ENCODE measurements around the gene LOXL3. TPM values are rescaled to one million over a fixed set of nuclear protein-coding genes. Genes with fewer than 3 reads are reported as not detected.

Gene LOXL3
- total and polyA plus RNA-seq, 2 of the 8 experiments (the other 6 are each of a cell fraction or from before 2014, with no cell fraction given), result 22.4 to 27.2 TPM

GRCh38 chr2:74498500-74499266 lies 55.1 kb downstream of the LOXL3 start:
- FAIRE-seq, result no peak
- ChIA-PET CTCF (ENCODE audit: partially characterized antibody) (interaction anchor here (0.6 to 5.1 kb wide), 7 partner anchors 11 to 90 kb away, joined by 3 to 24 read pairs (median 8); partner anchors contain the start of genes CCDC142 and TTC31), POLR2A (ENCODE audit: partially characterized antibody) (interaction anchor here (0.7 to 9.4 kb wide), 16 partner anchors 8 to 86 kb away, joined by 3 to 73 read pairs (median 5); partner anchors contain the start of genes AUP1, CCDC142, DQX1 and HTRA2)
- no peak for TF ChIP-seq HDAC2 (IDR thresholded peaks at IDR 0.05; ENCODE audit: borderline replicate concordance in 1 of 2, low read depth in 2 of 2, low read length in 2 of 2)
- peak; percentile 17 for TF ChIP-seq TAF7 (optimal IDR thresholded peaks at IDR 0.05; ENCODE audit: borderline replicate concordance, low read depth, low read length)
- peak; percentile 46 for TF ChIP-seq ASH2L (IDR thresholded peaks at IDR 0.05; ENCODE audit: low read length)
- peak; percentile 71 for TF ChIP-seq RNF2 (IDR thresholded peaks at IDR 0.05; ENCODE audit: borderline replicate concordance, low read depth, low read length, missing control alignments, poor library complexity, severe bottlenecking)
- 0 out of 2 replicates have a peak, but pooled peaks have one; percentile 22 for TF ChIP-seq POLR2AphosphoS5 (IDR thresholded peaks at IDR 0.05; ENCODE audit: low read depth, low read length)
- TF ChIP-seq CHD2 (IDR thresholded peaks at IDR 0.05; ENCODE audit: low read length), result peak; percentile 52
- TF ChIP-seq MAX (IDR thresholded peaks at IDR 0.05), result peak; percentile 87
- no peak for TF ChIP-seq RBBP5 (IDR thresholded peaks at IDR 0.05; ENCODE audit: borderline replicate concordance, low read depth, low read length)
- peak; percentile 78 for TF ChIP-seq E2F6 (IDR thresholded peaks at IDR 0.05)

More at GRCh38 chr2:74498500-74499266, 55.1 kb downstream of the LOXL3 start:
- Histone ChIP-seq H2BK20ac (ENCODE audit: low read length) (peak overlapping the region; percentile 48), H3K36me3 (ENCODE audit: control insufficient read depth in 2 of 4, insufficient read depth in 4 of 4, low read length in 3 of 4) (no peaks in the 10 kb centered on the region; a peak in 1 of 8 replicates), H3K4me3 (ENCODE audit: extremely low read depth in 1 of 4, insufficient read depth in 2 of 4, low read depth in 3 of 4, low read length in 4 of 4) (peak overlapping the region; percentile 20 to 57 (median 46); a peak in 7 of 8 replicates), H3K56ac (replicated peaks; ENCODE audit: insufficient read length, low read depth, low read length) (no peak overlapping the region), H3K9ac (replicated peaks in 1 of 4; ENCODE audit: extremely low read depth in 1 of 4, low read depth in 3 of 4, low read length in 3 of 4) (no peak overlapping the region), H3K18ac (ENCODE audit: extremely low read depth, low read length) (peak overlapping the region; percentile 96), H4K8ac (ENCODE audit: extremely low read depth, insufficient read depth, low read length) (peak overlapping the region; percentile 90), H3K23ac (ENCODE audit: insufficient read length) (no peak overlapping the region), H2AK5ac (ENCODE audit: low read depth, low read length) (no peak overlapping the region), H4K91ac (replicated peaks; ENCODE audit: insufficient read length, low read length) (peak overlapping the region; percentile 62), H3K23me2 (ENCODE audit: low read depth, low read length) (peaks cover 32% of the 10 kb centered on the region; the same call in 1 of the 2 replicates), H2AFZ (ENCODE audit: low read length) (peak overlapping the region; percentile 47), H2BK5ac (ENCODE audit: low read depth, low read length) (0 out of 2 replicates have a peak overlapping the region, but pooled peaks have one; percentile 26), H3K79me2 (ENCODE audit: control insufficient read depth in 1 of 2, insufficient read depth in 2 of 2, low read length in 2 of 2) (no peaks in the 10 kb centered on the region), H2BK15ac (ENCODE audit: low read length) (0 out of 2 replicates have a peak overlapping the region, but pooled peaks have one; percentile 72), H3K4me2 (ENCODE audit: insufficient read depth in 1 of 2, low read depth in 2 of 2, low read length in 2 of 2) (peak overlapping the region; percentile 78 to 97), H3K4ac (replicated peaks; ENCODE audit: insufficient read length, low read depth, low read length) (no peak overlapping the region), H2BK120ac (replicated peaks; ENCODE audit: low read depth, low read length) (no peak overlapping the region), H3K9me3 (ENCODE audit: insufficient read depth in 2 of 2, low read depth in 1 of 2, low read length in 1 of 2) (no peaks in the 10 kb centered on the region), H3K27me3 (replicated peaks in 1 of 4; ENCODE audit: control insufficient read depth in 3 of 4, extremely low read depth in 1 of 4, insufficient read depth in 3 of 4, low read length in 3 of 4) (peaks cover 75 to 88% (median 87%) of the 10 kb centered on the region in 4 experiments), H2BK12ac (ENCODE audit: low read depth, low read length) (peak overlapping the region; percentile 94; the same call in 1 of the 2 replicates), H4K5ac (ENCODE audit: insufficient read length, low read depth, low read length) (no peak overlapping the region), H4K20me1 (replicated peaks in 1 of 2; ENCODE audit: control insufficient read depth in 1 of 2, insufficient read depth in 2 of 2, low read length in 2 of 2) (peaks cover 0 to 16% of the 10 kb centered on the region in 2 experiments), H3K4me1 (replicated peaks in 1 of 4; ENCODE audit: control insufficient read depth in 3 of 4, insufficient read depth in 4 of 4, low read length in 3 of 4) (peaks cover 7 to 53% (median 31%) of the 10 kb centered on the region in 4 experiments), H3K14ac (ENCODE audit: insufficient read length) (no peak overlapping the region), H3K27ac (ENCODE audit: low read depth, low read length) (no peak overlapping the region), H3K79me1 (ENCODE audit: low read depth, low read length) (no peaks in the 10 kb centered on the region)
- DNase-seq (ENCODE audit: low read depth in 1 of 2, low spot score in 2 of 2), result peak in 1 of 2 experiments; percentile 83
- WGBS, 2 experiments (ENCODE audit: extremely low coverage in 1 of 2, insufficient coverage in 1 of 2, insufficient read length in 1 of 2, insufficient replicate concordance in 2 of 2, low coverage in 1 of 2, low lambda C conversion rate in 2 of 2, missing lambda C conversion rate in 1 of 2), result 2% methylated on average over 40 of the region's 41 CpGs; no CpG with 5 or more reads in 1 of the 2 experiments
